SU-DHL-6 (cell line): ENCODE results near the gene KCNC3.

ENCODE experiments used
- CTCF ChIP-seq: fragments of 200-600 bp; sonication (generic); IDR thresholded peaks from one replicate; pipeline ENCODE4 v1.5.1; 2017; ENCODE audit warnings: antibody characterized with exemption, mild to moderate bottlenecking, low read length, moderate library complexity; ENCODE audit not compliant: insufficient read depth, poor library complexity, severe bottlenecking
- EZH2phosphoT487 ChIP-seq: fragments of 200-600 bp; sonication (generic), shearing (Covaris generic); conservative IDR thresholded peaks from 2 replicates; pipeline ENCODE4 v1.6.1; 2018; ENCODE audit warnings: mild to moderate bottlenecking, antibody characterized with exemption, low read length, moderate library complexity, mixed read lengths

- TF ChIP-seq CTCF (no peak), EZH2phosphoT487 (no peak)
Observed at GRCh38 chr19:50320051-50320450, 9.1 kb downstream of the KCNC3 start.
